Spleen (tissue), 11 donors: Measurements from ENCODE around the gene PRKAR2A. TPM values are rescaled to one million over a fixed set of nuclear protein-coding genes. Genes with fewer than 3 reads are reported as not detected.

Experiments
- DNase-seq: peaks from one replicate; pipeline ENCODE4 v3.0.0-alpha.2; 2020
- H3K27ac ChIP-seq, 8 donors: fragments of 200-600 bp; sonication (generic) in 7 of 8; 1 replicate in 4 of 8; 2 replicates in 4 of 8; pipeline versions ENCODE4 v1.5.0 to v1.8.0; 2016 to 2021; ENCODE audit warnings: inconsistent platforms in 4 of 8, mild to moderate bottlenecking in 4 of 8, moderate library complexity in 1 of 8
- H3K27me3 ChIP-seq, 7 donors: fragments of 200-600 bp; sonication (generic) in 6 of 7; replicated peaks in 1 of 7; 1 replicate in 4 of 7; 2 replicates in 3 of 7; pipeline versions ENCODE4 v1.5.0 to v1.8.0; 2016 to 2021; ENCODE audit warnings: inconsistent platforms in 3 of 7, mild to moderate bottlenecking in 1 of 7
- H3K36me3 ChIP-seq, 6 donors: fragments of 200-600 bp; sonication (generic) in 5 of 6; 1 replicate in 4 of 6; 2 replicates in 2 of 6; pipeline versions ENCODE4 v1.5.0 to v1.8.0; 2016 to 2021; ENCODE audit warnings: inconsistent platforms in 2 of 6
- H3K4me1 ChIP-seq, 6 donors: fragments of 200-600 bp; sonication (generic) in 5 of 6; 1 replicate in 3 of 6; 2 replicates in 3 of 6; pipeline versions ENCODE4 v1.5.0 to v1.8.0; 2016 to 2021; ENCODE audit warnings: inconsistent platforms in 3 of 6
- H3K4me3 ChIP-seq, 8 donors: fragments of 200-600 bp; sonication (generic) in 7 of 8; 1 replicate in 4 of 8; 2 replicates in 4 of 8; pipeline versions ENCODE4 v1.5.0 to v1.8.0; 2016 to 2021; ENCODE audit warnings: inconsistent platforms in 4 of 8, mild to moderate bottlenecking in 4 of 8, moderate library complexity in 2 of 8
- H3K9me3 ChIP-seq, 8 donors: fragments of 200-600 bp; sonication (generic) in 7 of 8; 1 replicate in 4 of 8; 2 replicates in 4 of 8; pipeline versions ENCODE4 v1.5.0 to v1.8.0; 2016 to 2021; ENCODE audit warnings: inconsistent platforms in 4 of 8
- POLR2A ChIP-seq, 3 donors: fragments of 450-650 bp; IDR thresholded peaks; one replicate each; pipeline ENCODE4 v1.5.1; 2017; ENCODE audit warnings: antibody characterized with exemption in 3 of 3, mild to moderate bottlenecking in 1 of 3
- POLR2AphosphoS5 ChIP-seq, 3 donors: sonication (generic); formaldehyde crosslinking; IDR thresholded peaks; one replicate each; pipeline ENCODE4 v1.5.1; 2017; ENCODE audit warnings: antibody characterized with exemption in 3 of 3
- WGBS, 5 donors: extraction: QIAGEN DNeasy Blood & Tissue Kit in 3 of 5; methylation state at CpG; one replicate each; pipeline versions ENCODE4 v1.1.5 to v1.1.7; 2013 to 2018; 5-methylcytosine and 5-hydroxymethylcytosine counted together
- intact Hi-C: fragments of 100-400 bp; cut with DNase I; formaldehyde crosslinking; loops from one replicate; pipeline ENCODE4 v1.15.0; 2023; ENCODE audit warnings: low total_unique reads
- polyA plus RNA-seq, 3 donors: library from polyadenylated mRNA; stranded (reverse); fragments of 200-250 nt; gene quantifications; one replicate each; pipeline ENCODE4 v1.2.1, GENCODE V29; 2013
- total RNA-seq, 7 donors: library from RNA; depleted of rRNA in 3 of 7; stranded (reverse); fragments of >200 nt in 3 of 7; fragmentation: NEBNext Ultra II Directional in 4 of 7; extraction: Animal tissue kit (Norgen Biotek cat#: 25700) in 4 of 7; gene quantifications; one replicate each; pipeline versions ENCODE4 v1.1.0 to v1.2.1, GENCODE V29; 2016 to 2021
- TF ChIP-seq, protein P1 (sequence below), 11 experiments: fragments of 200-600 bp in 7 of 11; fragments of 450-650 bp in 4 of 11; sonication (generic) in 4 of 11; IDR thresholded peaks in 8 of 11; conservative IDR thresholded peaks in 3 of 11; 1 replicate in 7 of 11; 2 replicates in 4 of 11; pipeline versions ENCODE4 v1.4.0 to v1.8.0; 2016 to 2021; ENCODE audit warnings: antibody characterized with exemption in 11 of 11, inconsistent platforms in 4 of 11, mild to moderate bottlenecking in 1 of 11
- donor health status: healthy with polysubstance abuse.
- donor health status: DM: no; HTN: no; CAD: no; lungs with moderate emphysema.
- donor health status: DM: no; HTN: no; CAD: no.
- donor health status: Bipolar disorder and iron deficiency.
- donor health status: healthy.
- donor health status: DM: no; HTN: no; CAD: no.
- donor health status: DM: yes; HTN: yes; CAD: no.

The PRKAR2A gene
- total and polyA plus RNA-seq, 10 donors: 4.8 to 38.5 (median 18.2) TPM

DNA sequence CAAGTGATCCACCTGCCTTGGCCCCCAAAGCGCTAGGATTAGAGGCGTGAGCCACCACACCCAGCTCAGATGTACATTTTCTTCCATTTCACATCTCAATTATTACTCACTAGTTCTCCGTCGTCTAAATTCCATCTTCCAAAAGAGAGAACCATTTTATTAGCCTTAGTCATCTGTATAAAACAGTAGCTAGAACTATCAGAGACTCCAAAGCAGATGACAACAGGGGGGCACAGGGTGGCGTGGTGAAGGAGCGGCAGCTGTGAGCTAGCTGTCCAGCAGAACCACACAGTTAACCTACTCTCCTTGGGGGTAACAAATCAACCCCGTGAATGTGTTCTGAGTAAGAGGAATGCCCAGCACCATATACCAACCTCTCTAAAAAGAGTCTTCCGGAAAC lies 43.9 kb upstream of the PRKAR2A start:
- Histone ChIP-seq H3K4me1 (peaks cover 0 to 8% (median 3%) of the 10 kb centered on the region in 6 donors), H3K36me3 (peaks cover 0 to 58% (median 21%) of the 10 kb centered on the region in 6 donors), H3K4me3 (no peak overlapping the region), H3K9me3 (no peaks in the 10 kb centered on the region), H3K27ac (no peak overlapping the region), H3K27me3 (no peaks in the 10 kb centered on the region)
- WGBS, 5 donors: 95 to 100% (median 97%) methylated on average over 8 of the region's 8 CpGs
- intact Hi-C loops: loop anchor here (10.0 kb wide), 1 partner anchor 47 kb away; the partner anchor contains the start of gene PRKAR2A
- TF ChIP-seq, protein P1, sequence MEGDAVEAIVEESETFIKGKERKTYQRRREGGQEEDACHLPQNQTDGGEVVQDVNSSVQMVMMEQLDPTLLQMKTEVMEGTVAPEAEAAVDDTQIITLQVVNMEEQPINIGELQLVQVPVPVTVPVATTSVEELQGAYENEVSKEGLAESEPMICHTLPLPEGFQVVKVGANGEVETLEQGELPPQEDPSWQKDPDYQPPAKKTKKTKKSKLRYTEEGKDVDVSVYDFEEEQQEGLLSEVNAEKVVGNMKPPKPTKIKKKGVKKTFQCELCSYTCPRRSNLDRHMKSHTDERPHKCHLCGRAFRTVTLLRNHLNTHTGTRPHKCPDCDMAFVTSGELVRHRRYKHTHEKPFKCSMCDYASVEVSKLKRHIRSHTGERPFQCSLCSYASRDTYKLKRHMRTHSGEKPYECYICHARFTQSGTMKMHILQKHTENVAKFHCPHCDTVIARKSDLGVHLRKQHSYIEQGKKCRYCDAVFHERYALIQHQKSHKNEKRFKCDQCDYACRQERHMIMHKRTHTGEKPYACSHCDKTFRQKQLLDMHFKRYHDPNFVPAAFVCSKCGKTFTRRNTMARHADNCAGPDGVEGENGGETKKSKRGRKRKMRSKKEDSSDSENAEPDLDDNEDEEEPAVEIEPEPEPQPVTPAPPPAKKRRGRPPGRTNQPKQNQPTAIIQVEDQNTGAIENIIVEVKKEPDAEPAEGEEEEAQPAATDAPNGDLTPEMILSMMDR (IDR thresholded peaks at IDR 0.05 in 8 of 11, conservative IDR thresholded peaks at IDR 0.05 in 3 of 11): no peak
- TF ChIP-seq POLR2A (IDR thresholded peaks at IDR 0.05): no peak
- no peak for TF ChIP-seq POLR2AphosphoS5 (IDR thresholded peaks at IDR 0.05)
- DNase-seq: no peak

DNA sequence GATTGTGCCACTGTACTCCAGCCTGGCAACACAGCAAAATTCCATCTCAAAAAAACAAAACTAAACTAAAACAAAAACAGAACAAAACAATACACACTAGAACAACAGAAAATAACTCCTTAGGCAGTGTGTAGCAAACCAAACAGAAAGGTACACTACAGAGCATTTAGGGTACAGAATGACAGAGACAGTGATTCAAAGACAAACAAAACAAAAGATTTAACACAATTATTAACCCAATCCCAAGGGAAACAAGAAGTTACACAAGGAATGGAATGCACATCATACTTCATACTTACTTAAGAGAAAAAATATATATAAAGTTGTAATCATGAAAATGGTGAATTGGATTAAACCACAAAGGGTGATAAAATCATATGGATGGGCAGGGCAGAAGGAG lies 38.1 kb upstream of the PRKAR2A start:
- no peaks in the 10 kb centered on the region for H3K4me1 ChIP-seq
- no peaks in the 10 kb centered on the region for H3K9me3 ChIP-seq
- H3K27ac ChIP-seq: no peak overlapping the region
- no peaks in the 10 kb centered on the region for H3K27me3 ChIP-seq
- intact Hi-C loops: no loop called here
- DNase-seq: no peak
- H3K4me3 ChIP-seq: no peak overlapping the region
- TF ChIP-seq, protein P1 (IDR thresholded peaks at IDR 0.05 in 8 of 11, conservative IDR thresholded peaks at IDR 0.05 in 3 of 11): no peak
- TF ChIP-seq POLR2A (IDR thresholded peaks at IDR 0.05) (no peak), POLR2AphosphoS5 (IDR thresholded peaks at IDR 0.05) (no peak)
- H3K36me3 ChIP-seq: peaks cover 0 to 100% (median 31%) of the 10 kb centered on the region in 6 donors

DNA sequence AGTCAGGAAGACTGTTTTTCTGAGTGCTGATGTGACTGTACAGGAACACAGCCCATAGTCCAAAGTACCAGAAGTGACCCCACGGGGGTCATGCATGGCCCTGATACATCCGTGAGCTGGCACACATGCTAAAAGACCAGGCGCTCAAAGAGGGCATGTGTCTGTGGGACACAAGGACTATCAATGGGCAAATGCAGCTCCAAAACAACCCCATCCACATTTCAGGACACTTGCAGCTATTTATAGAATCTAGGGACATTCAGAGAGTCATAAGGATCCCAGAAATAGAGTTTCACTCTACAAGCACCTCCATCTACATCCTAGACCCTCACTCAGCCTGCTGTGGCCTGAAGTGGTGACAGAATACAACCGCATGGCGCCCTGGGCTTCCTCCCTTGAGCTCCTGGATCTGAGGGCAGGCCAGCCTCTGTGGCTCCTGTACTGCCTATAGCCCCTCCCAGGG lies 34.0 kb upstream of the PRKAR2A start:
- H3K27me3 ChIP-seq: no peaks in the 10 kb centered on the region
- peaks cover 0 to 5% (median 0%) of the 10 kb centered on the region in 6 donors for H3K4me1 ChIP-seq
- H3K27ac ChIP-seq: no peak overlapping the region
- TF ChIP-seq, protein P1 (IDR thresholded peaks at IDR 0.05 in 8 of 11, conservative IDR thresholded peaks at IDR 0.05 in 3 of 11): no peak
- no peak for TF ChIP-seq POLR2A (IDR thresholded peaks at IDR 0.05)
- TF ChIP-seq POLR2AphosphoS5 (IDR thresholded peaks at IDR 0.05): no peak
- no peaks in the 10 kb centered on the region for H3K9me3 ChIP-seq
- 93 to 100% (median 98%) methylated on average over 5 of the region's 5 CpGs for WGBS, 5 donors
- intact Hi-C loops: no loop called here
- H3K36me3 ChIP-seq: peaks cover 0 to 100% (median 37%) of the 10 kb centered on the region in 6 donors
- no peak for DNase-seq
- no peak overlapping the region for H3K4me3 ChIP-seq

DNA sequence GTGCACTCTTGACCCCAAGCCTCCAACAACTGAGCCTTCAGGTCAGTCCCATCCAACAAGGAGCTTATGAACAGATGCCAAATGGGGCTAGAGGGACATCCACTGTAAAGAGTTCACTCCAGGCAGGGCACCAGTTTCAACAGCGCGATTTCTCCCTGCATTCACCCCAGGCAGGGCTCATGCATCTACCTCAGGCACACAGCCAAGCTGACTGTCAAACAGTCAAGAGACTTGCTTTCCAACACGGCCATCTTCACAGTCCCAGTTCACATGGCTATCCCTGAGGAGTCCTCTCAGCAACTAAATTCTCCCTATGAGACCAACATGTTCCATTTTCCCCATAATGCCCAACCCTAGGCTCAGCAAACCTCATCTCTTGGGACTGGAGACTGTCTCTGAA lies 33.3 kb upstream of the PRKAR2A start:
- Histone ChIP-seq H3K36me3 (peaks cover 0 to 100% (median 37%) of the 10 kb centered on the region in 6 donors), H3K9me3 (no peaks in the 10 kb centered on the region), H3K27ac (no peak overlapping the region), H3K4me3 (no peak overlapping the region), H3K4me1 (peaks cover 0 to 5% (median 0%) of the 10 kb centered on the region in 6 donors), H3K27me3 (no peaks in the 10 kb centered on the region)
- DNase-seq: no peak
- TF ChIP-seq POLR2A (IDR thresholded peaks at IDR 0.05) (no peak), POLR2AphosphoS5 (IDR thresholded peaks at IDR 0.05) (no peak)
- intact Hi-C loops: no loop called here
- 92 to 98% (median 95%) methylated on average over 3 of the region's 3 CpGs for WGBS, 5 donors
